Measurements from ENCODE around the gene MYLK. TPM values are rescaled to one million over a fixed set of nuclear protein-coding genes. Genes with fewer than 3 reads are reported as not detected.
"Not testable (repeated sequence)": the region's sequence is repeated elsewhere in the genome, so short reads cannot be mapped to it uniquely, and the experiment has no call there.

Gene MYLK
- total RNA-seq, 1 donor from 2014 or later = 26.6 TPM

DNA sequence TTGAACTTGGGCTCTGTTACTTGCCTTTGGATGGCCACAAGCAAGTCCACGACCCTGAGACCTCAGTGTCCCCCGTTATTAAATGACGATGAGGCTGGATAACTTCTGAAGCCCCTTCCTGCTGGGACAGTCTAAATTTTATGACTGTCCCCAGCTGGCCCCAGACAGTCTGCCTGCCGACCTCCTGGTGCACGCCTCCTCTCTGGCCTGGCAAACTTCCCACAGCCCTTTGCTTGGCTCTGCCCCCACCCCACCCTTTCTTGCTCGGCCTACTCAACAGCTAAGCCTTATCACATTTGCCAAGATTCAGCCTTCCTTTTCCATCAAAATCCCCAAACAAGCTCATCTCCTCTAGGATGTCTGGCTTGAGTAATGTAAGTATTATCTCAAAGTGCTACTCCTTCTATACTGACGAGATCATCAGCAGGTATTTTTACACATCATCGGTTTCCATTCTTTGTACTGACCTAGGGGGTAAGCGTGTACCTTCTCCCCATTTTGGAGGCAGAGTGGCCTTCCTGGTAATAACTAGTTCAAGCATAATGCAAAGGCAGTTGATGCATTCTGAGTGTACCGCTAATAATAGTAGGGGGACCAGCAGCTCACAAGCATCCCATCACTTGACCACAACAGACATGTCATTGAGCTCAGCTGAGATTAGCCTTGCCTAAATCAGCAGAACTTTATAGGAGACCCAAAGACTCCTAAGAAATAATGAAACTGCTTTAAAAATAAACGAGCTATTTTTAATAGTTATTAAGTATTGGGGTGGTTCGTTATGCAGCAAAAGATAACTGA, 178.4 kb downstream of the MYLK start:
- Histone ChIP-seq H3K27me3 (ENCODE audit: control insufficient read depth in 3 of 3, insufficient read depth in 3 of 3, low read length in 3 of 3) (no peaks in the 10 kb centered on the region), H3K27ac (ENCODE audit: low read depth, low read length) (no peak overlapping the region), H3K9ac (ENCODE audit: low read depth in 1 of 3, low read length in 3 of 3) (no peak overlapping the region), H3K4me1 (ENCODE audit: control insufficient read depth in 3 of 3, insufficient read depth in 3 of 3, low read length in 3 of 3) (peaks cover 2 to 6% (median 5%) of the 10 kb centered on the region in 3 donors), H3K4me3 (ENCODE audit: low read length in 3 of 3) (no peak overlapping the region), H3K9me3 (ENCODE audit: control insufficient read depth in 3 of 3, low read length in 3 of 3) (no peaks in the 10 kb centered on the region), H3K36me3 (ENCODE audit: control insufficient read depth in 3 of 3, insufficient read depth in 3 of 3, low read length in 3 of 3) (no peaks in the 10 kb centered on the region)

DNA sequence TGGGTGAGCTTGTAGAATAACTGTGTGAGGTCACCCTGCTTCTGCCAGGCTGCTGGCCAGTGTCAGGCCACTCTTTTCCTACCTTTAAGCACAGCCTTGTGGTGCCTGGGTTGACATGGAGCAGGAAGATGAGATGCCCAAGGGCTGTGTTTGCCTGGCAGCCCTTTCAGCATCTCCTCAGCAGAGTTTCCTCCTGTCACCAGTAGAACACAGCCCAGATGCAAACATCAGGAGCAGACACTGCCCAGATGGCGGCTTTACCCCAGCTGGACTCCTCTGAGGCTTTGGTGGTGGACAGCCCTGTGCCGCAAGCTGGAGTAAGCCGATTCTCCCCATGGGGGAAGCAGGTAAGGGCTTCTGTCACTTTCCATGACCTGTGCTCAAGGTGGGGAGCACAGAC, 180.5 kb downstream of the MYLK start:
- not testable (repeated sequence) for H3K4me3 ChIP-seq (ENCODE audit: low read length in 3 of 3); H3K27ac ChIP-seq (ENCODE audit: low read depth, low read length); H3K36me3 ChIP-seq (ENCODE audit: control insufficient read depth in 3 of 3, insufficient read depth in 3 of 3, low read length in 3 of 3); H3K4me1 ChIP-seq (ENCODE audit: control insufficient read depth in 3 of 3, insufficient read depth in 3 of 3, low read length in 3 of 3); H3K9ac ChIP-seq (ENCODE audit: low read depth in 1 of 3, low read length in 3 of 3); H3K27me3 ChIP-seq (ENCODE audit: control insufficient read depth in 3 of 3, insufficient read depth in 3 of 3, low read length in 3 of 3); H3K9me3 ChIP-seq (ENCODE audit: control insufficient read depth in 3 of 3, low read length in 3 of 3)

DNA sequence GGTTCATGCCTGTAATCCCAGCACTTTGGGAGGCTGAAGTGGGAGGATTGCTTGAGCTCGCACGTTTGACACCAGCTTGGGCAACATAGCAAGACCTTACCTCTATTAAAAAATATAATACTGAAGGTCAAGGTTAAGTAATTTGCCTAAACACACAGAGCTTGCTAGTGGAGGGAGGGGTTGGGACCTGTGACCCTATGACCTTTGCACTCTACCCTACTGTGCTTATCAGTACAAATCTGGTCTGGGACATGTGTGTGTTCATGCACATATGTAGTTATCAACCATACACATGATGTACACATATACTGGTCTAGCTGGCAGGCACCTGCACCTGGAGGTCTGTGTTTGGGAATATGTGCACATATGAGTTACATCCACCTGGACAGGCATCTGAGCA, 181.4 kb downstream of the MYLK start:
- Histone ChIP-seq H3K9me3 (ENCODE audit: control insufficient read depth in 3 of 3, low read length in 3 of 3) (no peaks in the 10 kb centered on the region), H3K4me3 (ENCODE audit: low read length in 3 of 3) (no peak overlapping the region), H3K4me1 (ENCODE audit: control insufficient read depth in 3 of 3, insufficient read depth in 3 of 3, low read length in 3 of 3) (peaks cover 2 to 6% (median 5%) of the 10 kb centered on the region in 3 donors), H3K36me3 (ENCODE audit: control insufficient read depth in 3 of 3, insufficient read depth in 3 of 3, low read length in 3 of 3) (no peaks in the 10 kb centered on the region), H3K27ac (ENCODE audit: low read depth, low read length) (no peak overlapping the region), H3K9ac (ENCODE audit: low read depth in 1 of 3, low read length in 3 of 3) (no peak overlapping the region), H3K27me3 (ENCODE audit: control insufficient read depth in 3 of 3, insufficient read depth in 3 of 3, low read length in 3 of 3) (no peaks in the 10 kb centered on the region)

DNA sequence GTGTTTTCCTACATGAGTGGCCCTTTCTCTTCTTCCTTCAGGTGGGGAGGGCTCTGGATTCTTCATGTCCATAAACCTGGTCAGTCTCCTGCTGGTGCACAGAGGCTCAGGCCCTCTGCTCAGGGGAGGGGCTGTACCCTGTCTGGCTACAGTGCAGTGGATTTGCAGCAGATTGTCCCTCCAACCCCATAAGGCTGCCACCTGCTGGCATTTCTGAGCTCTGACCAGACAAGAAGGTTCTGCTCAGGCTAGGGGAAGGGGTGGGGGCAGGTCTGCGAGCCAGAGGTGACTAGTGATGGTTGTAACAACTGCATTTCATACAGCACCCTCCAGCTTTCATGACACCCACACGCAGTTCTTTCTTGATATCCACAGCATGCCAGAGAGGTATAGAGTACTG, 182.1 kb downstream of the MYLK start:
- not testable (repeated sequence) for H3K36me3 ChIP-seq (ENCODE audit: control insufficient read depth in 3 of 3, insufficient read depth in 3 of 3, low read length in 3 of 3); H3K9ac ChIP-seq (ENCODE audit: low read depth in 1 of 3, low read length in 3 of 3); H3K27ac ChIP-seq (ENCODE audit: low read depth, low read length); H3K27me3 ChIP-seq (ENCODE audit: control insufficient read depth in 3 of 3, insufficient read depth in 3 of 3, low read length in 3 of 3); H3K9me3 ChIP-seq (ENCODE audit: control insufficient read depth in 3 of 3, low read length in 3 of 3); H3K4me1 ChIP-seq (ENCODE audit: control insufficient read depth in 3 of 3, insufficient read depth in 3 of 3, low read length in 3 of 3)
- H3K4me3 ChIP-seq (ENCODE audit: low read length in 3 of 3) = peak overlapping the region in 1 of 3 donors; percentile 0

DNA sequence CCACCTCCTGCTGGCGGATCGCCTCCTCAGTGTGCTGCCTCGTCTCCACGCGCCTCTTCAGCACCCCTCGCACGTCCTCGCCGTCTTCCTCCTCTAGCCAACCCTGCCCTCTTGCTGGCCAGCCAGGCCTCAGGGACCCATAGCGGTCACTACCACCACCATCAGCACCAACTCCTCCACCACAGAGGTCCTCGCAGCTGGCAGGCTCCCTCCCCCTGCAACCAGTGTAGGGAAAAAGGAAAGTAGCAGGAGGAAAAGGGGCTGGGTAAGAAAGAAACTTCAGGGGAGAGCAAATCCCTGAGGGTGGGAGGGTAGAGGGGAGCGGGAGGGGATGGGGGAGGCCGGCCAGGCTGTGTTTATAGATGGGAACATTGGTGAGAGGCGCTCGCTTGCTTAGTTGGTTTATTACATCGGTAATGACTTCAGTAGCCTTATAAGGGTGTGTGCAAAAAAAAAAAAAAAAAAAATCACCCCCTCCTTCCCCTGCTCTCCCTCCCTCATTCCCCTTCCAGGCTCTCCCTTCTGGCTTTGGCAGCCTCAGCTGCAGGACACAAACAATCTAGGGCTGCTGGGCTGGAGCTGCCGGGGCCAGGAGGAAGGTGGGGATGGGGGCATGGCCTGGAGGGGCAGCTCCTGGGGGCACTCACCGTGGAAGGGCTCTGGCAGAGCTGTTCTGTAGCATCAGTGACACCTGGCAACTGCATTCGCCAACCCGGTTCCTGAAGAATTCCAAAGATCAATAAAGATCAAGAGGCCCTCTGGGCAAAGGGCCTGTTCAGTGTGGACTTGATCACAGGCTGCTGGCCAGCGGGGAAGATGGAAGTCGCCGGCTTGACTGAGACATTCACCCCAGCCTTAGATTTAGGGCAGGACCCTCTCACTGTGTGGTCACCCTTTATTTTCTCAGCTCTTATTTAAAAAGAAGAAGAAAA, 183.1 kb downstream of the MYLK start:
- Histone ChIP-seq H3K27me3 (ENCODE audit: control insufficient read depth in 3 of 3, insufficient read depth in 3 of 3, low read length in 3 of 3) (no peaks in the 10 kb centered on the region), H3K9me3 (ENCODE audit: control insufficient read depth in 3 of 3, low read length in 3 of 3) (no peaks in the 10 kb centered on the region), H3K36me3 (ENCODE audit: control insufficient read depth in 3 of 3, insufficient read depth in 3 of 3, low read length in 3 of 3) (no peaks in the 10 kb centered on the region), H3K4me3 (ENCODE audit: low read length in 3 of 3) (peak overlapping the region; percentile 54 to 59 (median 57)), H3K27ac (ENCODE audit: low read depth, low read length) (peak overlapping the region; percentile 36), H3K4me1 (ENCODE audit: control insufficient read depth in 3 of 3, insufficient read depth in 3 of 3, low read length in 3 of 3) (peaks cover 5 to 11% (median 10%) of the 10 kb centered on the region in 3 donors), H3K9ac (ENCODE audit: low read depth in 1 of 3, low read length in 3 of 3) (peak overlapping the region in 2 of 3 donors; percentile 65 to 66)

DNA sequence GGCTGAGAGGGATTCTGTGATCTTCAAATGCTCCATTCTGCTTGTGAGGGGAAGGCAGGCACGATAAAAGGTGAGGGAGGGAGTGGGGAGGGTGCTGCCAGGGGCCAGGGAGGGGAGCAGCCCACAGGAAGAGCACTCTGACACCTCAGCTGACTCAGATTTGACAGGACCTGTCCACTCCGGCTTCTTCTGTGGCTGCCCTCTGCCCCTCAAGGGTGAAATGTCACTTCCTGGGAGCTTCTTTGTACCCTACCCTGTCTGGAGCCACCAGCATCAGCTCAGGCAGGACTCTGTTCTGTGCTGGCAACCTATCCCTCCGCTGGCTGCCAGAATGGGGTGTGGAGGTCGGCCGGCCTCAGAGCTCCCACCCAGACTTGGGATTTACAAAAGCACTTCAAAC, 185.3 kb downstream of the MYLK start:
- no peaks in the 10 kb centered on the region for H3K36me3 ChIP-seq (ENCODE audit: control insufficient read depth in 3 of 3, insufficient read depth in 3 of 3, low read length in 3 of 3)
- H3K9me3 ChIP-seq (ENCODE audit: control insufficient read depth in 3 of 3, low read length in 3 of 3) = no peaks in the 10 kb centered on the region
- H3K27ac ChIP-seq (ENCODE audit: low read depth, low read length) = peak overlapping the region; percentile 36
- no peaks in the 10 kb centered on the region for H3K27me3 ChIP-seq (ENCODE audit: control insufficient read depth in 3 of 3, insufficient read depth in 3 of 3, low read length in 3 of 3)
- peak overlapping the region in 2 of 3 donors; percentile 38 to 64 for H3K9ac ChIP-seq (ENCODE audit: low read depth in 1 of 3, low read length in 3 of 3)
- H3K4me3 ChIP-seq (ENCODE audit: low read length in 3 of 3) = peak overlapping the region in 2 of 3 donors; percentile 56 to 58
- H3K4me1 ChIP-seq (ENCODE audit: control insufficient read depth in 3 of 3, insufficient read depth in 3 of 3, low read length in 3 of 3) = peaks cover 23 to 28% (median 28%) of the 10 kb centered on the region in 3 donors

DNA sequence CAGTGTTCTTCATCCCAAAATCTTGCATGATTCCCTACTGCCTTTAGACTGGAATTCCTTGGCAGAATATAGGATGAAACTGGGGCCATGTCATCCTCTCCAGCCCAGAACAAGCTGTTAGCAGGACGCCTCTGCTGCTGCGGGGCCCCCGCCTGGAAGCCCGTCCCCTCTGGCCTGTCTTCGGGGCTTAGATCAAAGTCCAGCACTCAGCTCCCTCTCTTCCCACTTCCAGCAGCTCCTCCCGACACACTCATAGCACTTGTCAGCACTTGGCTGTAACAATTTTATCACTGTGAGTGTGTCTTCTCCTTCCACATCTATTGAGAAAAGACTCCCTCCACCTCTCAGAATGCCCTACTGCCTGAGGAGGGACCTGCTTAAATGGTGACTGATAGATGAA, 187.3 kb downstream of the MYLK start:
- Histone ChIP-seq H3K4me3 (ENCODE audit: low read length in 3 of 3) (no peak overlapping the region), H3K27me3 (ENCODE audit: control insufficient read depth in 3 of 3, insufficient read depth in 3 of 3, low read length in 3 of 3) (no peaks in the 10 kb centered on the region), H3K27ac (ENCODE audit: low read depth, low read length) (no peak overlapping the region), H3K9me3 (ENCODE audit: control insufficient read depth in 3 of 3, low read length in 3 of 3) (no peaks in the 10 kb centered on the region), H3K4me1 (ENCODE audit: control insufficient read depth in 3 of 3, insufficient read depth in 3 of 3, low read length in 3 of 3) (peaks cover 33 to 41% (median 35%) of the 10 kb centered on the region in 3 donors), H3K36me3 (ENCODE audit: control insufficient read depth in 3 of 3, insufficient read depth in 3 of 3, low read length in 3 of 3) (no peaks in the 10 kb centered on the region), H3K9ac (ENCODE audit: low read depth in 1 of 3, low read length in 3 of 3) (peak overlapping the region in 1 of 3 donors; percentile 25)

DNA sequence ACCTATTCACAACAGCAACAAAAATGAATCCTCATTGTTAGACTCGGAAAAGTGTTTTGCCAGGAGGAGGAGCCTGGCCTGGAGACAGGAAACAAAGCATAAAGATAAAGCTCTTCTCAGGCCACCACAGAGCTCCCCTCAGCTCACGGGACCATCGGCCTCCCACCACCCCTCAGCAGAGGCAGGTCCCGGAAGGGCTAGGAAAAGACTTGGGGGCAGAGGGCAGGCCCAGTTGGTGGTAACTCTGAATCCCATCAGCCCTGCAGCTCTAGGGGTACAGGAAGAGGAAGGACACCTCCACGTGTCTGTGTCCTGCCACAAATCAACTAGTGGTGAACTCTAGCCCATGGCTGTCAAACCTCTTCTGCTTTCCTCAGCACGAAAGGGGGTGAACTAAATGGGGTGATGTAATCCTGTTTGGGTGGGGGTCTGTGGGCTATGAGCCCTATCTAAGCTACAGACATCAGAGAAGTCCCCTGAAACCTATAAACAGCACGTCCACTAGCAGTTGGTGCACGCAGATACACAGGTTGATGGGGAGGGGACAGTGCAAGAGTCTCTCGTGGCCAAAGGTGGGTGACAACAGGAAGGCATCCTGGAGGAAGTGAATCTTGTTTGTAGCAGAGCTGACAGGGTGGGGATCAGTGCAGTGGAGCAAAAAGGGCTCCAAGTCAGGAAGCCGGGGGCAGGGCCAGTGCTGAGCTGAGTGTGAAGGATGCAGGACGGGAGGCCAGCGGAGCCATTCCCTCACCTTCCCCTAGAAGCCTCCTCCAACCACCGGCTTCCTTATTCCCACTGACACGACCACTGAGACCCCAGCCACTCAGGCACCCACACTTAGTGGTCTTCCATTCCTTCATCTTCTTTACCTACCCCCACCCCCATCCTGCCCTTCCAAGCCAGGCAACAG, 188.1 kb downstream of the MYLK start:
- Histone ChIP-seq H3K4me3 (ENCODE audit: low read length in 3 of 3) (peak overlapping the region in 1 of 3 donors; percentile 29), H3K4me1 (ENCODE audit: control insufficient read depth in 3 of 3, insufficient read depth in 3 of 3, low read length in 3 of 3) (peaks cover 31 to 46% (median 35%) of the 10 kb centered on the region in 3 donors), H3K27ac (ENCODE audit: low read depth, low read length) (peak overlapping the region; percentile 38)

DNA sequence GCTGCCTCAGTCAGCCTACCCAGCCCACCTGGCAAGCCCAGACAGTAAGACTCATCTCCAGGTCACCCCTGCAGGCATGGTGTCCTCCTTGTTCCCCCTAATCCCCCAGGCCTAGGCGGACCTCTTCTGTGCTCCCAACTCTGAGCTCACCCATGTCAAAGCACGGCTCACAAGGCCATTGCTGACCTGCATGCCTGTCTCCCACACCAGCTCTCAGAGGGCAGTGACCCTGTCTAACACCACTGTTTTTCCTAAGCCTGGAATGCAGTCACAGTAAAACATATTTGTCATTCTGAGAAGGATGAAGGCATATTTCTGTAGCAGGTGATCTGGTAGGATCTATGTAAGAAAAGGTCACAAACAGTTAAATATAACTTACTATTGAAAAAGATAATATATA, 189.0 kb downstream of the MYLK start:
- H3K4me3 ChIP-seq (ENCODE audit: low read length in 3 of 3) = peak overlapping the region in 1 of 3 donors; percentile 41
- H3K27ac ChIP-seq (ENCODE audit: low read depth, low read length) = peak overlapping the region; percentile 57
- H3K36me3 ChIP-seq (ENCODE audit: control insufficient read depth in 3 of 3, insufficient read depth in 3 of 3, low read length in 3 of 3) = peaks cover 0 to 3% (median 0%) of the 10 kb centered on the region in 3 donors
- no peaks in the 10 kb centered on the region for H3K27me3 ChIP-seq (ENCODE audit: control insufficient read depth in 3 of 3, insufficient read depth in 3 of 3, low read length in 3 of 3)
- peaks cover 31 to 48% (median 35%) of the 10 kb centered on the region in 3 donors for H3K4me1 ChIP-seq (ENCODE audit: control insufficient read depth in 3 of 3, insufficient read depth in 3 of 3, low read length in 3 of 3)
- H3K9ac ChIP-seq (ENCODE audit: low read depth in 1 of 3, low read length in 3 of 3) = no peak overlapping the region
- H3K9me3 ChIP-seq (ENCODE audit: control insufficient read depth in 3 of 3, low read length in 3 of 3) = no peaks in the 10 kb centered on the region

More for the DNA sequence above, 188.1 kb downstream of the MYLK start:
- Histone ChIP-seq H3K36me3 (ENCODE audit: control insufficient read depth in 3 of 3, insufficient read depth in 3 of 3, low read length in 3 of 3) (peaks cover 0 to 3% (median 0%) of the 10 kb centered on the region in 3 donors), H3K9me3 (ENCODE audit: control insufficient read depth in 3 of 3, low read length in 3 of 3) (no peaks in the 10 kb centered on the region), H3K9ac (ENCODE audit: low read depth in 1 of 3, low read length in 3 of 3) (peak overlapping the region in 1 of 3 donors; percentile 35), H3K27me3 (ENCODE audit: control insufficient read depth in 3 of 3, insufficient read depth in 3 of 3, low read length in 3 of 3) (no peaks in the 10 kb centered on the region)

Data from skeletal muscle tissue (tissue), 4 donors.